Medulla oblongata (tissue), 1 donor: Measurements from ENCODE around the gene KIF12.
"Not testable (repeated sequence)": the region's sequence is repeated elsewhere in the genome, so short reads cannot be mapped to it uniquely, and the experiment has no call there.

Experiments
- DNase-seq: peaks from one replicate; pipeline ENCODE4 v3.0.0-alpha.2; 2015; ENCODE audit errors: extremely low spot score

KIF12 gene

GRCh38 chr9:114047717-114048116 is 51.4 kb downstream of the KIF12 start:
- DNase-seq, result no peak

- no peak for DNase-seq
Observed at GRCh38 chr9:114046875-114047274, 52.2 kb downstream of the KIF12 start.

- DNase-seq, result no peak
Observed at GRCh38 chr9:114046237-114046755, 52.8 kb downstream of the KIF12 start.

- DNase-seq, result not testable (repeated sequence)
Observed at GRCh38 chr9:114043660-114044059, 55.4 kb downstream of the KIF12 start.
